Stomach smooth muscle (tissue), 2 donors: Measurements from ENCODE around the gene S100A10.

Experiments
- H3K27ac ChIP-seq: one replicate; pipeline ENCODE4 v1.7.0; 2013; ENCODE audit warnings: mild to moderate bottlenecking, low read length, inconsistent platforms
- H3K27me3 ChIP-seq, 2 donors: one replicate each; pipeline ENCODE4 v1.7.0; 2013; ENCODE audit warnings: low read length in 2 of 2; ENCODE audit not compliant: insufficient read depth in 2 of 2, control insufficient read depth in 1 of 2
- H3K36me3 ChIP-seq, 2 donors: one replicate each; pipeline ENCODE4 v1.7.0; 2013; ENCODE audit warnings: low read length in 2 of 2; ENCODE audit not compliant: control insufficient read depth in 2 of 2, insufficient read depth in 2 of 2
- H3K4me1 ChIP-seq: one replicate; pipeline ENCODE4 v1.7.0; 2013; ENCODE audit warnings: low read length; ENCODE audit not compliant: control insufficient read depth, insufficient read depth
- H3K4me3 ChIP-seq, 2 donors: one replicate each; pipeline ENCODE4 v1.7.0; 2013; ENCODE audit warnings: low read length in 2 of 2
- H3K9ac ChIP-seq, 2 donors: one replicate each; pipeline ENCODE4 v1.7.0; 2013; ENCODE audit warnings: low read length in 2 of 2, mild to moderate bottlenecking in 1 of 2
- H3K9me3 ChIP-seq, 2 donors: one replicate each; pipeline ENCODE4 v1.7.0; 2013; ENCODE audit warnings: low read length in 2 of 2; ENCODE audit not compliant: control insufficient read depth in 2 of 2
- donor health status: healthy.
- donor health status: Pancreatic carcinoma.

Gene S100A10

DNA sequence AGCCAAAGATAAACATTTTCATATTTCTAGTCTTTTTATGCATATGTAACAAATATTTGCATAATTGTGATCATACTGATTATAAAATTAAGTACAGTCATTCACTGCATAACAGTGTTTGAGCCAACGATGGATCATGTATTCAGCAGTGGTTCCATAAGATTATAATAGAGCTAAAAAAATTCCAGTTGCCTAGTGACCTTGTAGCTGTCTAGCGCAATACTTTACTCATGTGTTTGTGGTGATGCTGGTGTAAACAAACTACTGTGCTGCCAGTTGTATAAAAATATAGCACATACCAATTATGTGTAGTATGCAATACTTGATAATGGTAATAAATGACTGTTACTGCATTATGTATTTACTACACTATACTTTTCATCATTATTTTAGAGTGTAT, 2.1 kb upstream of the S100A10 start:
- H3K36me3 ChIP-seq, result no peaks in the 10 kb centered on the region
- H3K27ac ChIP-seq, result no peak overlapping the region
- H3K4me1 ChIP-seq, result peaks cover 28% of the 10 kb centered on the region
- no peak overlapping the region for H3K9ac ChIP-seq
- H3K9me3 ChIP-seq, result no peaks in the 10 kb centered on the region
- H3K4me3 ChIP-seq, result no peak overlapping the region
- no peaks in the 10 kb centered on the region for H3K27me3 ChIP-seq

DNA sequence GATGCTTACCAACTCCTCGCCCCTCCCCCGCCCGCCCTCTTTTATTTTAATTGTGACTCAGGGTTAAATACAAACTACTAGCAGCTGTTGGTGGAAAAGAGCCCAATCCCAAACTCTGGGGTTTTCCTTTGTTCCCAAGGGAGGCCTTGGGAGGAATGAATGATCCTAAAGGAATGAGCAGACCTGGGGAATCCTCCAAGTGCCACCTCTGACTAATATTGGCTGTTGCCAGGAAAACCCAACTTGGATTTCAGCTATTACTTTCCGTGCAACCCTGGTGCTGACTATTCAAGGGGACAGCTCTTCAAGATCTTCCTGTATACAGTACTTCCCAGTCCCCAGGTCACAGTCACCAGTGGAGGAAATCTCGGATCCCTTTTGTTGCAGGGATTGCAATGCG, 1.3 kb upstream of the S100A10 start:
- Histone ChIP-seq H3K4me3 (no peak overlapping the region), H3K4me1 (peaks cover 37% of the 10 kb centered on the region), H3K36me3 (no peaks in the 10 kb centered on the region), H3K27me3 (no peaks in the 10 kb centered on the region), H3K9me3 (no peaks in the 10 kb centered on the region), H3K27ac (no peak overlapping the region), H3K9ac (no peak overlapping the region)

DNA sequence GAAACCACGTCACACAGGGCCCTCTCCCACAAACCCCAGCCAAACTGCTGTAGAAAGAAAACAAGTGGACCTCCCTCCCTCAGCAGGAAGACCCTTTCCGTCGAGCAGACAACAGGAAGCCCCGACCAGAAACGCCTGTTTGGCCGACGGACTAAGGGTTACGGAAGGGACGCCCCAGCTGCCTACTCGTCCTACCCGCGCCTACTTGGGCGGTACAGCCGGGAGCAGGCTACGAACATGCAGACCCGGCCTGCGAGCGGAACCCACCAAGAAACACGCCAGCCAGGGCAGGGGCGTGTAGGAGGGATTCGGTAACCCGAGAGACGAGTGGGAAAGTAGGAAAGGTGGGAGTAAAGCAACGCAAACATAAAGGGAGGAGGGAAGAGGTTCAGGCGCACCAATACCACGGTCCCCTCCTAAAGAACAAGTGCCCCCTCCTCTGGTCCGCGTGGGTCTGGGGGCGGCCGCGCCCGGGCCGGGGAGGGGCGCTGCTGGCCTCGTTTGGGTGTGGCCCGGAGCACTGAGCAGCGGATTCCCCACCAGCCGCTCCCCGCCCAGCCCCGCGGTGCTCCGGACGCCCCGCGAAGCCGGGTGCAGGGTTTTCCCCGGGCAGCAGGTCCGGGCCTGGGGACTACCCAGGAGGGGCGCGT, 450 bp downstream of the S100A10 start:
- Histone ChIP-seq H3K9me3 (no peaks in the 10 kb centered on the region), H3K36me3 (no peaks in the 10 kb centered on the region), H3K4me3 (peak overlapping the region; percentile 60 to 91), H3K4me1 (peaks cover 51% of the 10 kb centered on the region), H3K27me3 (no peaks in the 10 kb centered on the region), H3K9ac (peak overlapping the region; percentile 64 to 88), H3K27ac (peak overlapping the region; percentile 84)

DNA sequence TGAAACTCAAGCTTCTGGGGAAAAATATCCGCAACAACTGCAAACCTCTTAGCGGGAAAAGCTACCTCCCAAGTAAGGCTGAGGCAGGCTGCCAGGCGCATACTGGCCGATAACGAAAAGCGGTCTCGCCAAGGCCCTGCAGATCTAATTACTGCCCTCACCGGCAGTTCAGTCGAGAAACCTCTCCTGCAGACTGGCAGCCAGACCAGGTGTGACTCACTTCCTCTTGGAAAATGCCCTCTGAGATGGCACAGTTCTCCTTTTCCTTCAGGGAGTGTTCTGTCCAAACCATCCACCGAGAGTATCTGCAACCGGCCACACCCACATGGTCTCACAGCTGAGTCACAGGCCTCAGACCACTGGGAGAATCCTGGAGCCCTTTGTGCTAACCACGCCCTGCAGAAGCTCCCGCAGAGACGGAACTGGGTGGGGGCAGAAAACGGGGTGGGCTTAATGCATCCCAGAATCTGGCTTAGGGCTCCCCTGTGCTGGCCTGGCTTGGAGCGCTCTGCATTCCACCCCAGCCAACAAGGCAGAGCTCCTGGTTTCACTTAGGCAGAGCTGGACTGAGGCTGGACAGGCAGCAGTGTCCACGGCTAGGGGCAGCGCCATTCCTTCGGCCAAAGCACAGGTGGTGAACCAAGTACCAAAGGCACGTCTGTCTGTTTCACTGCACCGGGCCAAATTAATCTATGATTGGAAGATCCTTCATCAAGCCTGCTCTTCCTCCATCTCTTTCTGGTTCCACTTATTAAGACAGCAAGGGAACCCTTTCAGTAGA, 1.2 kb downstream of the S100A10 start:
- peak overlapping the region; percentile 84 for H3K27ac ChIP-seq
- peak overlapping the region; percentile 64 to 88 for H3K9ac ChIP-seq
- peaks cover 51% of the 10 kb centered on the region for H3K4me1 ChIP-seq
- no peaks in the 10 kb centered on the region for H3K9me3 ChIP-seq
- H3K36me3 ChIP-seq, result no peaks in the 10 kb centered on the region
- peak overlapping the region; percentile 60 to 91 for H3K4me3 ChIP-seq
- H3K27me3 ChIP-seq, result no peaks in the 10 kb centered on the region

DNA sequence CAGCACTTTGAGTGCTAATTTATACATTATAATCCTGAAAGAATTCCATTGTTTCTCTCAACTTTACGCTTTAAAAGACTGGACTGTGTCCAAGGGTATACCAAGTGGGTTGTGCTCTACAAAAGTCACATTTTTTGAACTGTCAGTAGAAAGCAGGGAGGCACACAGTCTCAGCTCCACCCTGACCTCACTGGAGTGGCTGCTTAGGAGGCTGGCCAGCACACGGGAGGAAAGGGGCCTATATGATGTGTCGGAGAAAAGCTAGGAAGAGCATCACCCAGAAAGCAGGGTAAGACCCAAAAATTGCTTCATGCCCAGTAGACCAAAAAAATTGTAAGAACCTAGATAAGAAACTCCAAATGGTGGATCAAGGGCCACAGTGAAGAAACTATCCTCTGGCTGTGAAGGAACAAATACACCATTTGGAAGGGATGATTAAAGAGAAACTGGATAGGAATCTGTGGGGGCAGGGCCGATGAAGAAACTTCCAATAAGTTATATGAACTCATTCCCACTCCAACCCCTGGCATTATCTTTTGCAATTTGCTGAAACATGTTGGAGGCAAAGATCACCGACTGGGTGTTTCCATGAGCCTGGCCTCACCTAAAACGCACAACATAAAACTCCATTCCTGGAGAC, 1.9 kb downstream of the S100A10 start:
- H3K4me3 ChIP-seq, result peak overlapping the region; percentile 60 to 91
- peaks cover 51% of the 10 kb centered on the region for H3K4me1 ChIP-seq
- peak overlapping the region; percentile 84 for H3K27ac ChIP-seq
- no peaks in the 10 kb centered on the region for H3K9me3 ChIP-seq
- H3K9ac ChIP-seq, result peak overlapping the region; percentile 51 to 64
- H3K36me3 ChIP-seq, result no peaks in the 10 kb centered on the region
- no peaks in the 10 kb centered on the region for H3K27me3 ChIP-seq

DNA sequence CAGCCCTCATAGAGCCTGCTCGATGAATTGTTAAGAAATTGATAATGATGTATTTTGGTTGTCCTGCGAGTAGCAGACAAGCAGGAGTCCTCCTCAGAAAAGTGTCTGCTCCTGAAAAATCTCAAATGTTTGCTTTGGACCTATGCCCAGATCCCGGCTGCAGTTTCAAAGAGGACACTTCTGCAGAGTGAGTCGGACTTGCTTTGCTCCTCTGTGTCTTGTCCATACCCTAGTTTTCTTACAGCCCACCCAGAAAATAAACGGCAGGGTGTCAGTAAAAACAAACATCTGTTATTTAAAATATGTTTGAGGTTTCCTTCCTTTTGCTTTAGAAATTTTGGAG, 2.8 kb downstream of the S100A10 start:
- H3K27ac ChIP-seq, result peak overlapping the region; percentile 49
- no peaks in the 10 kb centered on the region for H3K9me3 ChIP-seq
- peak overlapping the region; percentile 22 to 54 for H3K4me3 ChIP-seq
- H3K27me3 ChIP-seq, result no peaks in the 10 kb centered on the region
- peaks cover under 1 to 2% of the 10 kb centered on the region in 2 donors for H3K36me3 ChIP-seq
- H3K4me1 ChIP-seq, result peaks cover 51% of the 10 kb centered on the region
- peak overlapping the region in 1 of 2 donors; percentile 1 for H3K9ac ChIP-seq

DNA sequence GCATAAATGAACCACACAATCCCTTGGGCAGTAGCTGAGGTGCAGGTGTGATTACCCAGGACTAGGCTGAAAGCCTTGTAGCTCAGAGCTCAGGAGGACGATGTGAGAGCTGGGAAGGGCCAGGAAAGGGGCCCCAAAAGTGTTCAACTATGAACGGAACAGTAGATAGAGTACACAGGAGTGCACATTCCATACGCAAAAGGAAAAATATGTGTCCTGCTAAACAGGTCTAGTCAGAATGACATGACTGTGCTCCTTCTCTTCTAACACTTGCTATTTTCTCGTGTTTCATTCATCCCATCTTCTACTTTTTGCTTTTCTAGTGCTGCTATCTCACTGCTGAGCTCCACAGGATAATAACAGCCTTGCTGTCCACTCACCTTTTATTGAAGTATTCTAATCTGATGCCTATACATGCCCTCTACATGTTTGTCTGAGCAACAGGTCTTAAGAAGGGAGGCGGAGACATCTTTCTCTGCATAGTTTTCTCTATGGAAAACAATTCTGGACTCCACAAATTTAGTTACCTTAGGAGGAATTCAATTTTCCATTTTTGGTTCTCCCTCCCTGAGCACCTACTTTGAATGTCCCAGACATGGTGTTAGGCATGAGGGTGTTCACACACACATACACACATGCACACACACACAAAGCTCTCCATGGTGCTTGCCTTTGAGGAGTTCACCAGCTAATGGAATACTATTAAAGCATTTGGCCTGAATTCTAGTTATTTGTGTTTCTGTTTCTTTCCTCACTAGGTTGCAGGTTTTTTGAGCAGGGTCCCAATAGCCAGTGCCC, 3.4 kb downstream of the S100A10 start:
- H3K4me1 ChIP-seq, result peaks cover 51% of the 10 kb centered on the region
- peak overlapping the region; percentile 49 for H3K27ac ChIP-seq

DNA sequence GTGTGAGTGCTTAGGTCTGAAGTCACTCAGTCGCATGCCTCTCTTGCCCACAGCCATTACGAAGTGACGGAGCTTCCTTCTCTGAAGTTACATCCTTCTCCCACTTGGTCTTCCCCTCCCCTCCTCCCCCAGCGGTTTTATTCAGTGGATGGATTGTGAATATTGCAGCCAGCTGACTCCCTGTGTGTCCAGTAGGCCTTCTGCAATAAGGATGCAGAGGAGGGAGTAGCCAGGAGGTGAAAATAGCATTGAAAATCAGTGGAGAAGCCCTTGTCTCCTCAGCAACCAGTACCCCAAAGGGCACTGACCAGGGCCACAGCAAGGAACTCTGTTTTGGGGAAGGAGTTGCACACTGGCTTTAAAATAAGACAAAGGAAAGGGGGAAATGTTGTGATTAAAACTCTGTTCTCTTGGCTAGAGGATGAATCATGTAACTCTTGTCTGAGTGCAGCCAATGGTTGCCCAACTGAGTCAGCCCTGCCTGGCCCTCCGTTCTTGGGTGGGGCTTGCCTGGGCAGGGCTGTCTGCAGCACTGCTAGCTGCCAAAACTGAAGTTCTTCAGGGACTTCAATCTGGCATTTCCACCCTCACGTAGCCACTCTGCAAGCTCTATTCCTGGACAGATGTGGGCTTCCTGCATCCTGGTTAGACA, 4.3 kb downstream of the S100A10 start:
- Histone ChIP-seq H3K36me3 (peaks cover 14 to 15% of the 10 kb centered on the region in 2 donors), H3K4me1 (peaks cover 47% of the 10 kb centered on the region), H3K9me3 (no peaks in the 10 kb centered on the region), H3K27me3 (no peaks in the 10 kb centered on the region), H3K27ac (peak overlapping the region; percentile 49), H3K4me3 (peak overlapping the region; percentile 22 to 54), H3K9ac (no peak overlapping the region)

More for the DNA sequence above, 3.4 kb downstream of the S100A10 start:
- Histone ChIP-seq H3K27me3 (no peaks in the 10 kb centered on the region), H3K4me3 (peak overlapping the region; percentile 22 to 54), H3K9me3 (no peaks in the 10 kb centered on the region), H3K9ac (peak overlapping the region in 1 of 2 donors; percentile 1), H3K36me3 (peaks cover 6 to 7% of the 10 kb centered on the region in 2 donors)

DNA sequence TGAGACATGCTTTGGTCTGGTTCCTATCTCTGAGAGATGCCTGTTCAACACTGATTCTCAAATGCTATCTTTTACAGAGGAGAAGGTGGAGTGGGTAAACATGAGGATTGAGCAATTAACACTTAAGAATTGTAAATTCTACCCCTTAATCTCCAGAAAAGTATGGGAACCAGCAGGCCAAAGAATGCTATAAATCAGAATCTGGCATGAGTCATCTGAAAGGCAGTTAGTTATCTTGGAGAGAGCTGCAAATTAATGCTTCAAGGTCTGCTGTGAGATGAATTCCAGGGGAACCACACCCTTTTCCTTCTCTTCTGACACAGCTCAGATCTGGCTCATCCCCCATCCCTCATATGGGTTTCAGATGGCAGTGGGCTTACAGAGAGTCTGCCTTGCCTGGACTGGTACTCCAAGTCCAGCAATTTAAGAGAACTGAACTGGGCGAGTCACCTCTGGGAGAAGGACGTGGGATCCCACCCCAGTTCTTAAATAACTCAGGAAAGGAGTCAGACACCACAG, 5.2 kb downstream of the S100A10 start:
- peaks cover 19 to 22% of the 10 kb centered on the region in 2 donors for H3K36me3 ChIP-seq
- no peak overlapping the region for H3K4me3 ChIP-seq
- H3K27me3 ChIP-seq, result no peaks in the 10 kb centered on the region
- H3K9ac ChIP-seq, result no peak overlapping the region
- peak overlapping the region; percentile 49 for H3K27ac ChIP-seq
- no peaks in the 10 kb centered on the region for H3K9me3 ChIP-seq
- H3K4me1 ChIP-seq, result peaks cover 42% of the 10 kb centered on the region
